T-helper 1 cell (primary cell): ENCODE measurements around the gene CD2.
"Not testable (repeated sequence)": the region's sequence is repeated elsewhere in the genome, so short reads cannot be mapped to it uniquely, and the experiment has no call there.

Experiments
- DNase-seq, 5 donors: peaks; one replicate each; pipeline ENCODE4 v3.0.0-alpha.2; 2012 to 2020

The CD2 gene

DNA sequence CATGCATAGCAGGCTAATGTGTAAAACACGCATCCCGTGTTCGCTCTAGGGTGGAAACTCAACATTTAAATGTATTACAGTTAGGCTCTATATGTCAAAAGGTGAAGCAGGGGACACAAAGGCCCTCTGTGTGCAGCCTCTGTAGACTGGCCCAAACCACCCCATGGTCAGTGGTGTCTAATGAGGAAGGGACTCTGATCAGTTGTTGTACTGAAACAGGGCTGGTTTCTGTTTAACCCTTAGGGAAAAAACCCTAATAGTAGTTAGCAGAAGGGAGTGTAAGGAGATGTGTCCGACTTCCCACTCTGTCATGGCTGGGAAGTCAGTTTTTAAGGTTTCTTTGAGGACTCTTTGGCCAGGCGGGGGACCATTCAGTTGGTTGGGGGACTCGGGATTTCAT, 21.5 kb upstream of the CD2 start:
- DNase-seq: no peak

DNA sequence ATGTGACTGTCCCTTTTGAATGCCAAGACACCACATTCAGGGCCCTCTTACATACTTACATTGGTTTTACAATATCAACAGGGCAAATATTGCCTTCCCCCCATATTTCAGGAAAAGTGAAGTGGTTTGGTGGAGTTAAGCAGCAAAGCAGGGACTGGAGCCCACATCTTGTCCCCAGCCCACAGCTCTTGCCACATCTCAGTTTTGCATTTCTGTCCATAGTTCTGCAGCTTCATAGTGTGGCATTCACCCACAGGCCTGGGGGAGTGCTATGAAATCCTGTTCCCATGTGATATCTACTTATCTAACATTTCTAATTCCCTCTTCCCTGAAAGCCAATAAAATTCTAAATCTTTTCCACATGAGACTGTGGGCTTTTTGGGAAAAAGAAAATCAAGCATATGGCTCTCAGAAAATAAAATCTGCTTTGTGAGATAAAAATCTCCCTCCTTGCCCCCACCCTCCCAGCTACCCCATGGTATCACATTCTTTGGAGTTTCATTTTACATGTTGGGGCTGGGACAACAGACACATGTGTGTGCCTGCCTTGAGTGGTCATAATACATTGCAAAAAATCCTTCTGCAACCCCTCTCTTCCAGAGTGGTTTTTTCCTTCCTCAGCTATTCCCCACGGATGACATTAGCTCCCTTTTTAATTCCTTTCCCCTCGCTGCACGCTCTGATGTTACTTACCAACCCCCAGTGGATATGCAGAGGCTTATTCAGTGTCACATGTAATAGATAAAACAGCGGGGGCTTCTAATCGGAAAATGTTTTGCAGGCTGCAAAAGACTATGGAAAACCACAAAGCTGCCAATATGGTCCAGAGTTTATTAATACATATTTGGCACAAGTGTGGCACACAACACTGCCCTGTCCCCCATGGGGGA, 20.5 kb upstream of the CD2 start:
- DNase-seq: no peak

DNA sequence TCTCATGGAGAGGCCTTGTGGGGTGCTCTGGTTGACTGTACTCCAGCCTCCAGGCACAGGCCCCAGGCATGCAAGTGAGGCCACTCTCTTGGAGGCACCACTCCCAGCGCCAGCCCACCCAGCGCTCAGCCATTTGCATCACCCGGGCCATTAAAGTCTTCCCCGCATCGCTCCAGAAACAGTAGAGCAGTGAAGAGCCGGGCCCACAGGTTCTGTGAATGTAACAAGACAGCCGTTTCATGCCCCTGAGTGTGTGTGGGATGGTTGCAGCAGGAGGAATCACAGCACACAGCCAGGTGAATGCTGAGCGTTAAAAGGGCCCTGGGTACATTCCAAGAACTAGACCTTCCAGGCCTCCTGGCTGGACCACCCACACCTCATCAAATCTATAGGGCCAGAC, 19.0 kb upstream of the CD2 start:
- no peak for DNase-seq

DNA sequence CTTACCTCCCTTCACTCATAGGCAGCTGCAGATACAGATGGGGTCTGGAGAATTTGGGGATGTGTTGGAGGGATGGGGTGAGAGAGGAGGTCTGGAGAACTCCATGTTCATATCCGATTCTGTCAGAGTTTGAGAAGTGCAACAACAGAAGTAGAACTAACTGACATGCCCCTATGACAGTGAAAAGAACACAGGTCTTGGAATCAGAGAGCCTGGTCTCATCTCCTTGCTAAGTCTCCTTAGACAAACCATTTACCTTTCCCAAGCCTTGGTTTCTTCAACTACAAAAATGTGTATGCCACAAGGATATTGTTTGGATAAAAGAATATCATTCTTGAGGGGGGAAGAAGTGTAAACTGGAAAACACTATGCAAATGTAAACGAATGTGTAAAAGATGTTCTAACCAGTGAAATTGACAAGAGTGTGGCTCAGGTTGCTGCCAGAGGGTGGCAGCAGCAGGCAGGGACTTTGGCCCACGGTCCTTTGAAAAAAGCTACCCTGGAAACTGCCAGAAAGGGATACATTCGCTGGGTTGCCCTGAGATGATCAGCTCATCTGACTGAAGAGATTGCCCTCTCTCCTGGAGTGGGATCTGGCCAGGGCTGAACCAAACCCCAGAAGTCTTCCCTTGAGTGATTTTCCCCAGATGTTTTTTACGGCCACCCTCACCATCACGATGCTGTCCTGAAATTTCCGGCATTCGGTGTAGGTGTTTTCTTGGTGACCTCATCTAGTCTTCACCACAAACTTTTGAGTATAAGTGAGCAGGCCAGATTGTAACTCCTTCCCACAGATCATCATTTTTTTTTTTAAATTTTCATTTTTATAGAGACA, 17.0 kb upstream of the CD2 start:
- DNase-seq: peak; percentile 44 to 88 (median 61)

DNA sequence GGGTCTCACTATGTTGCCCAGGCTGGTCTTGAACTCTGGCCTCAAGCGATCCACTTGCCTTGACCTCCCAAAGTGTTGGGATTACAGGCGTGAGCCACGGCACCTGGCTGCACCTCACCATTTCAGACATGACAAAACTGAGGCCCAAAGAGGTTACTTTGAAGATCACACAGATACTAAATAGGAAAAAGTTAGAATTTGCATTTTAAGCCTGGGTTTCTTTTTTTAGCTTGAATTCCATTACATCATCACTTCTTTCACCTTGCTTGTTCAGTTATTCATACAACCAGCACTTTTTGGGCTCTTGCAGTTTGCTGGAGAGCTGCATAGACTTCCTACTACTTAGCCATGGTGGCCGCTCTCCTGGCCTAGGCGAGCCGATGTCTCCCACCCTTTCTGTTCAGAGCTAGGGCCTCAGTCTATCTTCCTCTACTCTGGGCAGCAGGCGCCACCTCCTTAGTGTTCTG, 16.3 kb upstream of the CD2 start:
- DNase-seq: peak in 4 of 5 donors; percentile 18 to 72 (median 29)

DNA sequence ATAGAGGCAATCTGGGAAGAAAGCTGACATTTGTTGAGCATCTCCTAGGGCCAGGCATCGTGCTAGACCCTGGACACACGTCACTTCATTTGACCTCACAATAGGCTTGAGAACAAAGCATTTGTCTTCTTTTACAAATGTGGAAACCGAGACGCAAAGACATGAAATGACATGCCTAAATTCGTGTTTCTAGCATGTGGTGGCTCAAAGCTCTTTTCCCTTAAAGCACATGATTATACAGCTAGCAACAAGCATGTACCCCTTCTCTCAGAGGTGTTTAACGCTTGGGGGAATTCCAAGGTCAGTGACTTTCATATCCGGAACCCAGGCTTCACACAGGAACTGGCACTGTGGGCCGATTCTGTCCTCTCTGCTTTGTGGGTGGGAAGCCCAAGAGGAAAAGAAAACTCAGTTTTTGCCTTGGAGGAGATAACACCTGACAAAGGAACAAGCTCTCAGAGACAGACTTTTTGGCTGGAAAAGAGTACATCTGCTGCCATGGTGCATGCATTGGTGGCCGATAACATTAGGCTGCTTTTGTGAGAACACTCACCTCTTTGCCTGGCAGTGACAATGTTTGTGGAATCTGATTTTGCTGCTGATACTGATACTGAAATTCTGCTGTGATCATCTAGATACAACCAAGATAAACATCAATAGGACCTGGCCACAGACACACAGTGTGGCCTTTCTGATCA, 15.4 kb upstream of the CD2 start:
- DNase-seq: peak; percentile 47 to 85 (median 64)

DNA sequence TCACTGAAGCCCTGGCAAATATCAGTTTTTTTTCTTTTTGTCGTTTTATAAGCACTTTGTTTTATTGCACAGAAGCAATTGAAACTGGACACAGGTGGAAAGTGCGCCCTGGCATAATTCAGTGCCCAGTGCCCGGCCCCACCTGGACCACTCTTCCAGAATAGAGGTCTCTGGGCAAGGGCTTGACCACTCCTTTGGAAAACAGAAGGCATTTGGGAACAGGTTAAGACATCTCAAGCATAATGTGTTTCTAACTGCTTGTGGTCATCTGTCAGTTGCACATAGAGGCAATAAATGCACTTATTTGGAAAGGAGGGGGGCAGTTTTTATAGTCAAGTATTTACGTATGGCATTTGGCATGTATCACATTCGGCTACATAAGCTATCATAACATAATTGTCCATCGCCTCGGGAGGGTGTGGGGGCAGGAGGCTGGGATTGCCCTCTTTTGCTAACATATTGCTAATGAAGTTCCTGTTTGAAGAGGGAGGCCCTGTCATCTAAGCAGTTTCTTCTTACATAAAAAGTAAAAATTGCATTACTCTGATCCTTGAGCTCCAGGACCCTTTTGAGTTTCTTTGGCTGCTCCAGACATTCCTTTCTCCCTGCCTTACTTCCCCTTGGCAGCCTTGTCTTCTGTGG, 14.7 kb upstream of the CD2 start:
- DNase-seq: no peak

DNA sequence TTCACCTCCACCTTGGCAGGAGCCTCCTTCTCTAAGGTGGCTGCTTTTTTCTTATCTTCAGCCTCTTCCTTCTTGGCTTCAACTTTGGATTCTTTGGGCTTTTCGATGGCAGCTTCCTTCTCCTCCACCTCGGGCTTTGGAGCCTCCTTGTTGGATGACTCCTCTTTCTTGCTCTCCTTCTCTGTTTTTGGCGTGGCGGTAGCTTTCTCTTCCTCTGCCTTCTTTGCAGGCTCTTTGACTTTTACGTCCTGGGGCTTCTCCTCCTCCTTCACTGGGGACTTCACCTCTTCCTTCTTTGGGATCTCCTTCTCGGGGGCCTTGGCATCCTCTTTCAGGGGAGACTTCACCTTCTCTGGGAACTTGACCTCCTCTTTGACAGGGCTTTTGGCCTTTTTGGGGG, 13.9 kb upstream of the CD2 start:
- no peak for DNase-seq

DNA sequence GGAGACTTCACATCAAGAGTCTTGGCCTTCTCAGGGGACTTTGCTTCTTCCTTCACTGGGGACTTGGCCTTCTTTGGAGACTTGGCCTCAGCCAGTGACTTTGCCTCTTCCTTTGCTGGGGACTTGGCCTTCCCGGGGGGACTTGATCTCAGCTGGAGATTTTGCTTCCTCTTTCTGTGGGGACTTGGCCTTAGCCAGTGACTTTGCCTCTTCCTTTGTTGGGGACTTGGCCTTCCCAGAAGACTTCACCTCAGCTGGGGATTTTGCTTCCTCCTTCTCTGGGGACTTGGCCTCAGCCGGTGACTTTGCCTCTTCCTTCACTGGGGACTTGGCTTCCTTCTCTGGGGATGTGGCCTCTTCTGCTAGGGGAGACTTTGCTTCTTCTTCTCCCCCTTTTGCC, 13.5 kb upstream of the CD2 start:
- no peak for DNase-seq

DNA sequence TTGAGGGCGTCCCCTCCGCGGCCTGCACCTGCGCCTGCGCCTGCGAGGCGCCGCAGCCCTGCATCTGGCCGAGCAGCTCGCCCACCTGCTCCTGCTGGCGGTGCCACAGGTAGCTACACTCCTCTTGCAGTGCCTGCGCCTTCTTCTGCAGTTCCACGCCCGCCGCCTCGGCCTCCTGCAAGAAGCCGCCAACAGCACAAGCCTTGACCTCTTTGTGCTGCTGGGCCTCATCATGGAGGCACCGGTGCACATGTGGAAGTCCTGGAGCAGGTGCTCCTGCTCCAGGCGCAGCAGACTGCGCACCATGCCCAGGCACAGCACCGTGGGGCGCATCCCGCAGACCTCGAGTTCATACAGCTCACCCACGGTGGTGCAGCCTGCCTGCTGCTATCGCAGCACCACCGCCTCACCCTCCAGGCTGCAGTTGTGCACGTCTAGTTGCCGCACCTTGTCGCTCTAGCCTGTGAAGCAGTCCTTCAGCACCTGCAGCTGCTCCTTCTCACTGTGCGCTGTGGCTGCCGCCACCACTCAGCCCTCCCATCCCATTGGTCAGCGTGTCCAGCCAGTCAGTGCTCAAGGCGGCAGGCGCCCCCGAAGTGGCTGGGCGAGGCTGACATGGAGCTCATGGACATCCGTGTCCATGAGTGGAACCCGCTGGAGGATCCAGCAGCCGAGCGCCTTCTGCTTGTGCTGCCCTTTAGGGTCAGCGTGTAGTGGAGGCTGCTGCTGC, 12.2 kb upstream of the CD2 start:
- DNase-seq: no peak

DNA sequence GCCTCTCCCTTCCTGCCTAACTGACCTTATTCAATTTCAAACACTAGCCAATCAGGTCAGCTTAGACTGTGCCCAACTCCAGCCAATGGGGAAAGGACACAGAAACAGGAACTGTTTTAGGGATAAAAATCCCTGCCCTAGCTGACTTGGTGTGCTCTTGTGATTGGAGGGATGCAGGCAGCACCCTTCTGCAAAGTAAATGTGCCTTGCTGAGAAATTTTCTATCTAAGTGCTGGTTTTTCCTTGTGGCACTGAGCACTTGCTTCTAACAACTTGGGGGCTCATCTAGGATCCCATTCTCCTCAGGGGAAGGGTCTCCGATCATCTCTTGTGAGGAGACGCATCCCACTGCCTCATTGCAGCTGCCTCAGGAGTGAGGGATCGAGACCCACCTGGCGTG, 10.7 kb upstream of the CD2 start:
- DNase-seq: no peak

DNA sequence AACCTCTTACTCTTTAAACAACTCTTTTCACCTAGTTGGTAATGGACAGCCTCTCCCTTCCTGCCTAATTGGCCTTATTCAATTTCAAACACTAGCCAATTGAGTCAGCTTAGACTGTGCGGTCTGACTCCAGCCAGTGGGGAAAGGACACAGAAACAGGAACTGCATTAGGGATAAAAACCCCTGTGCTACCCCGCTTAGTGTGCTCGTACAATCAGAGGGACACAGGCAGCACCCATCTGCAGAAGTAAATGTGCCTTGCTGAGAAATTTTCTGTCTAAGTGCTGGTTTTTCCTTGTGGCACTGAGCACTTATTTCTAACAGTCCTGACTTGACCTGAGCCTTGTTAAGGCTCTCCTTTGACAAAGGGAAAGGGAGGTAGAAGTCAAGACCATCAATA, 6.0 kb upstream of the CD2 start:
- DNase-seq: no peak

DNA sequence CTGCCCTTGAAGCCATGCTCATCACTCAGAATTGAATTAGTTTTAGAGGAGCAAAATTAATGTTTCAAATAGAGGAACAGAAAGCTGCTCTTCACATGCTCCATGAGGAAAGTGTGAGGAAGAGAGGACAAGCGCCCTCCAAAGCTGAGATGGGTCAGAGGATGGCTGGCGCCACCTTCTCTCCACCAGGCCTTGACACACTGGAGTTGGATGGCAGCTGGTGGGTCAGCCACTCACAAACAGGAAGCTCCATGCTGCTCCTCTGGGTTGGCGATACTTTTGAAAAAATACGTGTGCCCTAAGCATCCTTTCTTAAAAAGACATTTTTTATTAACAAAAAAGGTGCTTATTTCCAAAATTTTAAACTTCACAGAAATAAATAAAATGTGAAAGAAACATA, 3.1 kb upstream of the CD2 start:
- DNase-seq: peak in 1 of 5 donors; percentile 64

DNA sequence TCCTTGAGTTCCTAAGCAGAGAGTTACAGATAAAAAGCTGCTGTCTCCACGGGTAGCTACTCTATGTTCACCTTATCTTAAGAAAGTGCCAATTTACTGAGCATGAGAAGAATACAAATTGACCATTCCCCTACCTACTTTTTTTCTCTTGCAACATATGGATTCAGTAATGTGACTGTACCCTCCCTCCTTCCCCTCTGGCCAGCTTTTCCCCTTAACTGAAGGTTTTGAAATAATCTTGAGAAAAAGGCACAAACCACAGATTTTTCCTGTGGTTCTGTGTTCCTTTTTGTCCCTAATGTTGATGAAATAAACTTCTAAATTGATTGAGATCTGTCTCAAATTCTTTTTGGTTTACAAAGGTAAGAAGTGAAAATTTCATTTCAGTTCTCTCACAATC, 2.6 kb upstream of the CD2 start:
- no peak for DNase-seq

DNA sequence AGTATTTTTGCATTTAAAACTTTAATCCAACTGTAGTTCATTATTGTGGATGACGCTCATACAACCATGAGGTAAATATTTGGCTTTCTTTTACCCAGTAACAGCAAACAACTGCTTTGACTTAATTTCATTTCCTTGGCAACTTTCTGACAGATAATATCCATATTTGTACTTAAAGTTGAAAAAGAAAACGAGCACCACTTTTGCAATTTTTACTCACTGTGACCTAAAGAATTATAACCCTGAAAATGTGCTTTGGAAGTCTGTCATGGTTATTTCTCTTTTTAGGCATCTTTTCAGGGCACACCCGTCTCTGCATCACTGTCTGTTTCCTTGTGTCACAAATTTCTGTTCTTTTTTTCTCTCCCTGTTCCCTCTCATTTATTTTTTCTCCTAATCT, 918 bp upstream of the CD2 start:
- DNase-seq: no peak

DNA sequence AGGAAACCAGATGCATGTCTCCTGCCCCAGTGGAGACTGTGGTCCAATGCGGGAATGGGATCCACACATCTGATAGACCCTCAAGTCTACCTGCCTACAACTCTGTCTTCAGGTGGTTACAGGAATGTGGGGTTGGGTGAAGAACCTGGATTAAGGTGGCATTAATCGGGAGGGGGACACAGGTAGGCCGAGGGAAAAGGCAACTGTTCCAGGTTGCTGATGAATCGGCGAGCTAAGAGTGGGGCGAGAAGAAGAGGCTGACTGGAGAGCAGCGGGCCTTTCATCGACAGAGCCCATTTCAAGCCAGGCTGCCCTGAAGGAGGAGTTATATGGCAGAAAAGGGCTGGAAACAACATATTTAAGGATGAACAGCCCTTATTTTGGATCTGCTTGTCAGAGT, 836 bp downstream of the CD2 start:
- DNase-seq: no peak

DNA sequence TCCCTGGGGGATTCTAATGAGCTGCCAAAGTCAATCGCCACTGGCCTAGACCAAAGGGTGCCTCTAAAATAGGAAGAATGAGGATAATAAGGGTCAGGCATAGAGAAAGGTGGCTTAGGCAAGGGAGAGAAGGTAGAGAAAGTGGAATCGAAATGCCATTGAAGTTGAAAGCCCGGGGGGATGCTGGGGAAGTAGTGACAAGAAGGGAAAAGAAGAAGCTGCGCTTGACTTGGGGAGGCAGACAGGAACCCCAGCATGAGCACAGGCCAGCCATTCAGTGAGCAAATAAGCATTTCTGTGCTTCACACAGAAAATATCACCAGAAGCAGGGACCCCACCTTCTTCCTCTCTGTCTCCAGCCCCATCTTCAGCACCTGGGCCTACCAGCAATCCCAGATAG, 1.5 kb downstream of the CD2 start:
- DNase-seq: no peak

DNA sequence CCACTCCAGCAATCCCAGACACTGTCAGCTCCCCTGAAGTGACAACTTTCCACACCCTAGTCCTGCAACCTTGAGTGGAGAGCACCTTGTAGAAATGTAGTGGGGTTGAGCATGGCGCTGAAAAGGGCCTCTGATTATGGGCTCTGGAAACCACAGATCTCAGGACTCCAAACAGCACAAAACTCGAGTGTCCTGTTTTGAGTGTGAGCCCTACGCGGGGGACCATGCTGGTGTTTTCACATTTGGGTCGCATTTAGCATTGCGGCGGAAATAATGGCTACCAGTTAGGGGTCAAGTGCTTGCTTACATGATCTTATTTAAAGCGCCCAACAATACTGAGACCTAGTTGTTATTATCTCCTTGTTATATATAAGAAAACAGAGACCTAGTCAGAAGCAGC, 1.9 kb downstream of the CD2 start:
- not testable (repeated sequence) for DNase-seq

DNA sequence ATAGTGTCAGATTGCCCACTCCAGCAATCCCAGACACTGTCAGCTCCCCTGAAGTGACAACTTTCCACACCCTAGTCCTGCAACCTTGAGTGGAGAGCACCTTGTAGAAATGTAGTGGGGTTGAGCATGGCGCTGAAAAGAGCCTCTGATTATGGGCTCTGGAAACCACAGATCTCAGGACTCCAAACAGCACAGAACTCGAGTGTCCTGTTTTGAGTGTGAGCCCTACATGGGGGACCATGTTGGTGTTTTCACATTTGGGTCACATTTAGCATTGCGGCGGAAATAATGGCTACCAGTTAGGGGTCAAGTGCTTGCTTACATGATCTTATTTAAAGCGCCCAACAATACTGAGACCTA, 4.2 kb downstream of the CD2 start:
- peak in 1 of 5 donors; percentile 53 for DNase-seq

DNA sequence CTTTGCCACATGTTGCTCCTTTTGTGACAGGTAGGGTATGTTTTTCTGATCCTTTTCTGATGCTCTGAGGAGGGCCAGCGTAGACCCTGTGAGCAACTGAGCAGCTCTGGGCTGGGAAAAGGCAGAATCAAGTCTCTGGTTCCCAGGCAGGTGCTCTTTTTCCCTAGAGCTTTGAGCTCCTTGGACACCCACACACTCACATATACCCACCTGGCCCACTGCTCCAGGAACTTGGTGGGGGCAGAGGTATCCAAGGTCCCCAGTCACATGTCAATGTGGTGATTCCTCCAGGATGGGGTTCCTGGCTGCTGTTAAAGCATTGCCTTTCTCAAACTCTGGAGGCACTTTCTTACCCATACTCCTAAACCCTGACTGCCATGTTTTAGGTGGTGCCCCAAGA, 5.4 kb downstream of the CD2 start:
- no peak for DNase-seq

DNA sequence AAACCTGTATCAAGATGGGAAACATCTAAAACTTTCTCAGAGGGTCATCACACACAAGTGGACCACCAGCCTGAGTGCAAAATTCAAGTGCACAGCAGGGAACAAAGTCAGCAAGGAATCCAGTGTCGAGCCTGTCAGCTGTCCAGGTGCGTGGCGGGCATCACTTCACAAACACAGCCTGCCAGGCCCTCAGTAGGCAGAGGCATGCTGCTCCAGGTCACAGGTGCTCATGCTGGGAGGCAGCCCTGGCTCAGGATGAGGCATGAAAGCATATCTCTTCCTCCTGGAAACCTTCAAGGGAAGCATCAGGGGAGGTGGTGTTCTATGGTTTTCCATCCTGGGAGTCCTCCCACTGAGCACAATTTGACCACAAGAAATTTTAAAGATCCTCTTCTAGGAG, 6.3 kb downstream of the CD2 start:
- DNase-seq: no peak

DNA sequence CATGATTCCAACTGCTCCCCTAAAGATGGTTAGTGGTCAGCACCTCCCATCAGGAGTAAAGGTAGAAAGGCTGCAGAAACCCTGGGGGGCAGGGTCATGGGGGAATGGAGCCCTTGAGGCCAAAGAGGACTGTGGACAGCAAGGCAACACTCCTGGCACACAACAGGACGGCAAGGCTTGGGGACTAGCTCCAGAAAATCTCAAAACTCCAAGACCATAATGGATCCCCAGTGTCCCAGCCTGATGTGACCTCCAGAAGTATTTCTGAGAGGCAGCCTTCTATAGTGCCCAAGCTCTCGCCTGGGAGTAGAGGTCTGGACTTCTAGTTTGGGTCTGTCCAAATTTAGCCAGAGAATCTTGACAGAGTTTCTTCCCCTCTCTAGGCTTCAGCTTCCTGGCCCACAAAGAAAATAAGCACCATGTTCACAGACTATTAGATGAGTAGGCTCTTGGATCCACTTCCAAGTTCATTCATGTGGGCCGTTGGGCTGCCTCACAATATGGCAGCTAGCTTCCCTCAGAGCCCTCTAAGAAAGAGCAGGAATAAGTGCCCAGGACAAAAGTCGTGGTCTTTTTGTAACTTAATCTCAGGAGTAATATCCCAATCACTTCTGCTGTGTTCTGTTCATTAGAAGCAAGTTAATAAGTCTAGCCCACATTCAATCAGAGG, 6.9 kb downstream of the CD2 start:
- DNase-seq: no peak
